Thoracic aorta (tissue), 2 donors: ENCODE data around the gene EFHC2. TPM values are rescaled to one million over a fixed set of nuclear protein-coding genes. Genes with fewer than 3 reads are reported as not detected.

Experiments used
- ATAC-seq: fragments of 150-250 bp; one replicate; pipeline ENCODE4 v1.8.0; 2017; ENCODE audit warnings: low read depth; ENCODE audit not compliant: insufficient number of reproducible peaks, low FRiP score
- DNase-seq: peaks from one replicate; pipeline ENCODE4 v3.0.0-alpha.2; 2020; ENCODE audit warnings: low spot score
- H3K27ac ChIP-seq, 2 donors: fragments of 200-600 bp; sonication (generic); 1 replicate in 1 of 2; 2 replicates in 1 of 2; pipeline ENCODE4 v1.5.1; 2016; ENCODE audit warnings: mild to moderate bottlenecking in 2 of 2, moderate library complexity in 2 of 2
- H3K27me3 ChIP-seq: fragments of 200-600 bp; sonication (generic); replicated peaks from 2 replicates; pipeline ENCODE4 v1.6.0; 2016; ENCODE audit warnings: mild to moderate bottlenecking; ENCODE audit not compliant: insufficient read depth
- H3K36me3 ChIP-seq: fragments of 200-600 bp; sonication (generic); one replicate; pipeline ENCODE4 v1.5.1; 2016
- H3K4me1 ChIP-seq, 2 donors: fragments of 200-600 bp; sonication (generic); 1 replicate in 1 of 2; 2 replicates in 1 of 2; pipeline versions ENCODE4 v1.5.1 to v1.6.0; 2016; ENCODE audit warnings: low read depth in 2 of 2, mild to moderate bottlenecking in 1 of 2; ENCODE audit not compliant: control insufficient read depth in 1 of 2
- H3K4me3 ChIP-seq: fragments of 200-600 bp; sonication (generic); 2 replicates; pipeline ENCODE4 v1.5.1; 2016; ENCODE audit warnings: mild to moderate bottlenecking
- H3K9me3 ChIP-seq: fragments of 200-600 bp; sonication (generic); 2 replicates; pipeline ENCODE4 v1.5.1; 2016
- total RNA-seq, 2 donors: library from RNA; depleted of rRNA; stranded (reverse); fragments of >200 nt; gene quantifications; one replicate each; pipeline versions ENCODE4 v1.1.0 to v1.2.3, GENCODE V29; 2016
- TF ChIP-seq, protein P1 (sequence below): fragments of 200-600 bp; sonication (generic); IDR thresholded peaks from one replicate; pipeline ENCODE4 v1.5.1; 2019; ENCODE audit warnings: antibody characterized with exemption

EFHC2 gene
- total RNA-seq, 2 donors from 2014 or later = 0.28 TPM; not detected in 1

DNA sequence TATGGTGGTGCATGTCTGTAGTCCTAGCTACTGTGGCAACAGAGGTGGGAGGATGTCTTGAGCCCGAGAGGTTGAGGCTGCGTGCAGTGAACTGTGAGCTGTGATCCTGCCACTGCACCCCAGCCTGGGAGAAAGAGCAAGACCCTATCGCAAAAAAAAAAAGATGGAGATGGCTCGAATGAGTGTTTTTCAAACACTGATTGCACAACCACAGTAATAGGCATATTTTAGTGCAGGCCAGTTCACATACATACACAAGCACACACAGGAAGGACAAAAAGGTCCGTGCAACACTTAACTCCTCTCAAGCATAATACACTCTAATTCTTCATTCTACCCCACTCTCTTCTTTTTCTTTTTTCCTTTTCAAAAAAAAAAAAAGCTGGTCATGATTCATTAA, 5.1 kb downstream of the EFHC2 start:
- H3K27ac ChIP-seq = no peak overlapping the region
- H3K9me3 ChIP-seq = no peaks in the 10 kb centered on the region
- no peak overlapping the region for H3K4me3 ChIP-seq
- no peak for ATAC-seq
- TF ChIP-seq, protein P1, sequence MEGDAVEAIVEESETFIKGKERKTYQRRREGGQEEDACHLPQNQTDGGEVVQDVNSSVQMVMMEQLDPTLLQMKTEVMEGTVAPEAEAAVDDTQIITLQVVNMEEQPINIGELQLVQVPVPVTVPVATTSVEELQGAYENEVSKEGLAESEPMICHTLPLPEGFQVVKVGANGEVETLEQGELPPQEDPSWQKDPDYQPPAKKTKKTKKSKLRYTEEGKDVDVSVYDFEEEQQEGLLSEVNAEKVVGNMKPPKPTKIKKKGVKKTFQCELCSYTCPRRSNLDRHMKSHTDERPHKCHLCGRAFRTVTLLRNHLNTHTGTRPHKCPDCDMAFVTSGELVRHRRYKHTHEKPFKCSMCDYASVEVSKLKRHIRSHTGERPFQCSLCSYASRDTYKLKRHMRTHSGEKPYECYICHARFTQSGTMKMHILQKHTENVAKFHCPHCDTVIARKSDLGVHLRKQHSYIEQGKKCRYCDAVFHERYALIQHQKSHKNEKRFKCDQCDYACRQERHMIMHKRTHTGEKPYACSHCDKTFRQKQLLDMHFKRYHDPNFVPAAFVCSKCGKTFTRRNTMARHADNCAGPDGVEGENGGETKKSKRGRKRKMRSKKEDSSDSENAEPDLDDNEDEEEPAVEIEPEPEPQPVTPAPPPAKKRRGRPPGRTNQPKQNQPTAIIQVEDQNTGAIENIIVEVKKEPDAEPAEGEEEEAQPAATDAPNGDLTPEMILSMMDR = no peak
- H3K4me1 ChIP-seq = no peaks in the 10 kb centered on the region
- H3K36me3 ChIP-seq = no peaks in the 10 kb centered on the region
- DNase-seq = no peak
- no peaks in the 10 kb centered on the region for H3K27me3 ChIP-seq

DNA sequence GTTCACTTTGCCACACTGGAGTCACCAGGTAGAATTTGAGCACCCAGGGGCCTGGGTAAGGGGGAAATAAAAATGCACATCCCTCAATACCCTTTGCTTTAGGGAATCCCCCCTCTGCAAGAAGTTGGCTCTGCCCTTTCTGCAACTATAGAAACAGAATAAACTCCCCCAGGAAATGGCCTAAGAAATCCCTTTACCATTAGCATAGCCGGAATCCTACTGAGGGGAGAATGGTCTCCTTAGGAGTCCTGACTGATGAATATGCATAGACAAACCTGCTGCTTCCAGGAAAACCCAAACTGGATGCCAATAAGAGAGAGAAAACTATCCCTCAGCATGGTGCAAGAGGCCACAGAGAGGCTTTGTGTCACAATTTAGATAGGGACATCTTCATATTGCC, 11.0 kb downstream of the EFHC2 start:
- no peak for ATAC-seq
- DNase-seq = no peak
- Histone ChIP-seq H3K36me3 (no peaks in the 10 kb centered on the region), H3K9me3 (no peaks in the 10 kb centered on the region), H3K4me1 (no peaks in the 10 kb centered on the region), H3K4me3 (no peak overlapping the region), H3K27ac (no peak overlapping the region), H3K27me3 (no peaks in the 10 kb centered on the region)
- TF ChIP-seq, protein P1 = no peak

- no peaks in the 10 kb centered on the region for H3K4me1 ChIP-seq
- ATAC-seq = no peak
- H3K27ac ChIP-seq = no peak overlapping the region
- no peak overlapping the region for H3K4me3 ChIP-seq
- H3K27me3 ChIP-seq = no peaks in the 10 kb centered on the region
- no peaks in the 10 kb centered on the region for H3K36me3 ChIP-seq
- no peak for DNase-seq
- TF ChIP-seq, protein P1 = no peak
- no peaks in the 10 kb centered on the region for H3K9me3 ChIP-seq
Measured at GRCh38 chrX:44330227-44330626, 13.2 kb downstream of the EFHC2 start.

GRCh38 chrX:44319550-44319949, 23.9 kb downstream of the EFHC2 start:
- Histone ChIP-seq H3K4me1 (no peaks in the 10 kb centered on the region), H3K4me3 (no peak overlapping the region), H3K27ac (no peak overlapping the region), H3K9me3 (no peaks in the 10 kb centered on the region), H3K36me3 (no peaks in the 10 kb centered on the region), H3K27me3 (no peaks in the 10 kb centered on the region)
- DNase-seq (no peak), ATAC-seq (no peak)
- TF ChIP-seq, protein P1 = no peak

DNA sequence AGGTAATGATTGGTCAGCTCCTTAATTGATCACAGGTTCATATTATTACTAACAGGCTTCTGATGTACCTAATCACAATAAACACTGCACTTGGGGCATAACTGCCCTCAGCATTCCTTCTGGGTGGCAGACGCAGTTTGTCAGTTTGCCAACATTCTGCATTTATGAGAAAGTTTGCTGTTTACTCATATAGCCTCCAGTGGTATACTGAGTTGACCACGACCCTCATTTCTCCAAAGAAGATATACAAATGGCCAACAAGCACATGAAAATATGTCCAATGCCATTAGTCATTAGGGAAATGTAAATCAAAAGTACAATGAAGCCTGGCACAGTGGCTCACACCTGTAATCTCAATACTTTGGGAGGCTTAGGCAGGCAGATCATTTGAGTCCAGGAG, 26.3 kb downstream of the EFHC2 start:
- Histone ChIP-seq H3K9me3 (no peaks in the 10 kb centered on the region), H3K4me3 (no peak overlapping the region), H3K27ac (no peak overlapping the region), H3K4me1 (no peaks in the 10 kb centered on the region), H3K27me3 (no peaks in the 10 kb centered on the region), H3K36me3 (no peaks in the 10 kb centered on the region)
- DNase-seq = no peak
- TF ChIP-seq, protein P1 = no peak
- no peak for ATAC-seq
